ENCODE results near the gene SNAP47. TPM values are rescaled to one million over a fixed set of nuclear protein-coding genes. Genes with fewer than 3 reads are reported as not detected.

SNAP47 gene
- total RNA-seq, 2 donors from 2014 or later: 51.6 to 74.7 TPM

DNA sequence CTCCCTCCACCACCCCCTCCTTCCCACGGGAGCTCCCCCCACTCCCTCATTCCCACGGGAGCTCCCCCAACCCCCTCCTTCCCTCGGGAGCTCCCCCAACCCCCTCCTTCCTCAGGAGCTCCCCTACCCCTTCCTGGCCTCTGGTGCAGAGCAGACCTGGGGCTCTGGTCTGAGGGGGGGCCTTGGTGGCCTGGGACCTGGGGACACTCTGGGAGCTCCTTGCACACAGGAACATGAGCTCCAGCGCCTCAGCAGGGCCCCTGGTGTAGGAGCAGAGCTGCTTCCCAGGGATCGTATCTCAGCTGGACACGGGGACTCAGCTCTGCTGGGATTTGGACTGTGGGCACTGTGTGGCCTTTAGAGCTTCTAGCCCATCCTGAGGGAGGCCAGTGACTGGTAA is 60.5 kb downstream of the SNAP47 start:
- intact Hi-C loops (cut with DNase I): no loop called here
- H3K27ac ChIP-seq: no peak overlapping the region
- no peaks in the 10 kb centered on the region for H3K4me1 ChIP-seq (replicated peaks)
- no peak for DNase-seq (ENCODE audit: low spot score)
- H3K4me3 ChIP-seq: no peak overlapping the region
- H3K27me3 ChIP-seq (replicated peaks; ENCODE audit: insufficient read depth): no peaks in the 10 kb centered on the region
- TF ChIP-seq POLR2A (IDR thresholded peaks at IDR 0.05): no peak
- no peak for TF ChIP-seq POLR2AphosphoS5 (IDR thresholded peaks at IDR 0.05)
- TF ChIP-seq, protein P1, sequence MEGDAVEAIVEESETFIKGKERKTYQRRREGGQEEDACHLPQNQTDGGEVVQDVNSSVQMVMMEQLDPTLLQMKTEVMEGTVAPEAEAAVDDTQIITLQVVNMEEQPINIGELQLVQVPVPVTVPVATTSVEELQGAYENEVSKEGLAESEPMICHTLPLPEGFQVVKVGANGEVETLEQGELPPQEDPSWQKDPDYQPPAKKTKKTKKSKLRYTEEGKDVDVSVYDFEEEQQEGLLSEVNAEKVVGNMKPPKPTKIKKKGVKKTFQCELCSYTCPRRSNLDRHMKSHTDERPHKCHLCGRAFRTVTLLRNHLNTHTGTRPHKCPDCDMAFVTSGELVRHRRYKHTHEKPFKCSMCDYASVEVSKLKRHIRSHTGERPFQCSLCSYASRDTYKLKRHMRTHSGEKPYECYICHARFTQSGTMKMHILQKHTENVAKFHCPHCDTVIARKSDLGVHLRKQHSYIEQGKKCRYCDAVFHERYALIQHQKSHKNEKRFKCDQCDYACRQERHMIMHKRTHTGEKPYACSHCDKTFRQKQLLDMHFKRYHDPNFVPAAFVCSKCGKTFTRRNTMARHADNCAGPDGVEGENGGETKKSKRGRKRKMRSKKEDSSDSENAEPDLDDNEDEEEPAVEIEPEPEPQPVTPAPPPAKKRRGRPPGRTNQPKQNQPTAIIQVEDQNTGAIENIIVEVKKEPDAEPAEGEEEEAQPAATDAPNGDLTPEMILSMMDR (IDR thresholded peaks at IDR 0.05): no peak
- 47% methylated on average over 6 of the region's 6 CpGs for WGBS
- no peaks in the 10 kb centered on the region for H3K36me3 ChIP-seq
- H3K9me3 ChIP-seq: no peaks in the 10 kb centered on the region

DNA sequence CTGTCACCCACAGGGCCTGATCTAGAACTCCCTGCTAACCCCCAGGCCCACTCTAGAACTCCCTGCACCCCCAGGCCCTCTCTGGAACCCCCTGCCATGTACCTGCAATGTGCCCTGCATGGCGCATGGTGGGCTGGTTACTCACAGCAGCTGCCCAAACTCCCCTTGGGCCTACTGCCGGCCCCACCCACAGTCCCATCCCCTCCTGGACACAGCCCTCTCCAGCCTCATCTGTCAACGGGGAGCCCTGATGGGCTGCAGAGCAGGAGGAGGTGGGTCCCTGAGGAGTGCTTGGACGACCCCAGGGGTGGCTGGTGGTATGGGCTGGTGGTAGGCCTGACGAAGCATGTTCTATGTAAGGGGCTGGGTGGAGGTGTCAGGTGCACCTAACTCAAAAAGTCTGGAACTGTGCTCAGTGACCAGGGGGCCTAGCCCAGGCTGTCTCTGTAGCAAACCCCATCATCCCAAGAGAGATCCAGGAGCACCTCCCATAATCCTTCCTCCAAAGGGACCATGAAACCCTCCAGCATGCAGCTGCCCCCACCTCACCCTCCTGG is 61.2 kb downstream of the SNAP47 start:
- DNase-seq (ENCODE audit: low spot score): no peak
- TF ChIP-seq POLR2AphosphoS5 (IDR thresholded peaks at IDR 0.05) (no peak), POLR2A (IDR thresholded peaks at IDR 0.05) (no peak)
- TF ChIP-seq, protein P1 (IDR thresholded peaks at IDR 0.05): no peak

DNA sequence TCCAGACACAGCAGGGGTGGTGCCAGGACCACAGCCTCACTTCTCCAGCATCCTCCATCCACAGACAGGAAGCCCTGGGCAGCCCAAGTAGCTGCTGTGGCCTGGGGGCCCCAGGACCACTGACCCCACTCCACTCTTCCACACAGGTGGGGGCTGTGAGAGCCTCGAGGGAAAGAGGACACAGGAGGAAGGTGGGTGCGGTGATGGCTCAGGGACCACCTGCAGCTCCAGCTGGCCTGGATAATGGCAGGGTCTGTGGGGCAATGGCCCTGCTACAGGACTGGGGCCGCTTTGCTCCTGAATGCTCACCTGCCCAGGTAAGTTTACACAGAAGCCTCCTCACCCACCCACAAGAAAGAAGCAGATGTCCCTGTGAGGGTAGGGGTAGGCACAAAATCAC is 61.9 kb downstream of the SNAP47 start:
- DNase-seq (ENCODE audit: low spot score): no peak
- no peaks in the 10 kb centered on the region for H3K4me1 ChIP-seq (replicated peaks)
- no peaks in the 10 kb centered on the region for H3K9me3 ChIP-seq
- H3K4me3 ChIP-seq: no peak overlapping the region
- H3K27me3 ChIP-seq (replicated peaks; ENCODE audit: insufficient read depth): no peaks in the 10 kb centered on the region
- H3K27ac ChIP-seq: no peak overlapping the region
- TF ChIP-seq POLR2A (IDR thresholded peaks at IDR 0.05) (no peak), POLR2AphosphoS5 (IDR thresholded peaks at IDR 0.05) (no peak)
- TF ChIP-seq, protein P1 (IDR thresholded peaks at IDR 0.05): no peak
- WGBS: 84% methylated on average over 3 of the region's 3 CpGs
- intact Hi-C loops (cut with DNase I): no loop called here
- no peaks in the 10 kb centered on the region for H3K36me3 ChIP-seq

More for the DNA sequence above, 61.2 kb downstream of the SNAP47 start:
- no peaks in the 10 kb centered on the region for H3K27me3 ChIP-seq (replicated peaks; ENCODE audit: insufficient read depth)
- no peaks in the 10 kb centered on the region for H3K9me3 ChIP-seq
- no peak overlapping the region for H3K4me3 ChIP-seq
- no peaks in the 10 kb centered on the region for H3K36me3 ChIP-seq
- no peak overlapping the region for H3K27ac ChIP-seq
- 86% methylated on average over 5 of the region's 5 CpGs for WGBS
- intact Hi-C loops (cut with DNase I): no loop called here
- H3K4me1 ChIP-seq (replicated peaks): no peaks in the 10 kb centered on the region

DNA sequence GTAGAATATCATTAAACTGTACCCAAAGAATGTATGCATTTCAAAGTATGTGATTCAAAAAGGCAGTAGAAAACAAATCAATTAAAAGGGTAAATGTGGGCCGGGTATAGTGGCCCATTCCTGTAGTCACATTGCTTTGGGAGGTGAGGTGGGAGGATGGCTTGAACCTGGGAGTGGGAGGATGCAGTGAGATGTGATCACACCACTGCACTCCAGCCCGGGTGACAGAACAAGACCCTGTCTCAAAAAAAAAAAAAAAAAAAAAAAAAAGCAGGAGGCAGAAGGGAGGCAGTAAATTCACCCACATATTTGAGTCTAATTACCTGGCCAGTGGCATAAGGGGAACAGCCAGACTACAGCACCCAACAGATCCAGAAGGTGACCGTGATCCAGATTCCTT is 62.4 kb downstream of the SNAP47 start:
- intact Hi-C loops (cut with DNase I): no loop called here
- no peak for DNase-seq (ENCODE audit: low spot score)
- Histone ChIP-seq H3K27me3 (replicated peaks; ENCODE audit: insufficient read depth) (no peaks in the 10 kb centered on the region), H3K27ac (no peak overlapping the region), H3K36me3 (no peaks in the 10 kb centered on the region), H3K4me1 (replicated peaks) (no peaks in the 10 kb centered on the region), H3K4me3 (no peak overlapping the region), H3K9me3 (no peaks in the 10 kb centered on the region)
- 79% methylated on average over 3 of the region's 3 CpGs for WGBS
- TF ChIP-seq POLR2AphosphoS5 (IDR thresholded peaks at IDR 0.05) (no peak), POLR2A (IDR thresholded peaks at IDR 0.05) (no peak)
- TF ChIP-seq, protein P1 (IDR thresholded peaks at IDR 0.05): no peak

DNA sequence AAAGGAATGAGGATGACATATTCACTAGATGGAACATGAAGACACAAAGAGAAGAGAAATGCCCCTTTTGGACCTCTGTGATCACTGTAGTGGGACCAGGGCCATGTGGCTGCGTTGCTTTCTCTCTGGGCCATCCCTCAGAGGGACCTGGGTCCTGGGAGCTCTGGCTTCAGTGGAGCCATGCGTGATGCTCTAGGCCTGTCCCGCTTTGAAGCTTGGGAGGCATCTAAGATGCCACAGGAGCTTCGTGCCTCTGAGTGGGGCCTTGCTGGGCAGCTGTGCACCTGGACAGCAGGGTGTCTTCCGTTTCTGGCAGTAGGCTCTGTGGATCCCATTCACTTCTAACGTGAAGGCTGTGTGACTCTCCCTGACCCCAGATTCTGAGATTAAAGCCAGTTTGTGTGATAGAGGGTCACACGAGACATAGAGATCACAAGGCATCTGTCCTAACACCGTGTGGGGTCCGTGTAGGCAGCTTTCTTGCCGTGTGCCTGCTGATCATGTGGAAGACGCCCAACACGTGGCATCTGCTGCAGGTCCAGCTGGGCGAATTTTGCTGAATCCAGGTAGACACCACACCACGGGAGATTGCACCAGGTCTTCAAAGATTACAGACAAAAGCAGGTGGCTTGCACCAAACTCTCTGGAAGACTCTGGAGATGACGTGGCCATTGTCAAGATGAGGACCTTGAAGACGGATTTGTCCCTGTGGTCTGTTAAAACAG is 63.0 kb downstream of the SNAP47 start:
- no peaks in the 10 kb centered on the region for H3K27me3 ChIP-seq (replicated peaks; ENCODE audit: insufficient read depth)
- intact Hi-C loops (cut with DNase I): no loop called here
- TF ChIP-seq, protein P1 (IDR thresholded peaks at IDR 0.05): no peak
- TF ChIP-seq POLR2AphosphoS5 (IDR thresholded peaks at IDR 0.05) (no peak), POLR2A (IDR thresholded peaks at IDR 0.05) (no peak)
- H3K9me3 ChIP-seq: no peaks in the 10 kb centered on the region
- no peaks in the 10 kb centered on the region for H3K4me1 ChIP-seq (replicated peaks)
- WGBS: 85% methylated on average over 16 of the region's 16 CpGs
- DNase-seq (ENCODE audit: low spot score): no peak
- H3K4me3 ChIP-seq: no peak overlapping the region
- H3K36me3 ChIP-seq: no peaks in the 10 kb centered on the region
- no peak overlapping the region for H3K27ac ChIP-seq

Measured in prostate gland (tissue), 2 donors.